GM19193 (cell line): ENCODE measurements around the gene TRERF1.

Source experiments
- POLR2A ChIP-seq: IDR thresholded peaks from 4 replicates; pipeline ENCODE4 v1.6.1; 2011; ENCODE audit not compliant: insufficient read depth, insufficient read length; ENCODE audit errors: extremely low read depth

Gene TRERF1

GRCh38 chr6:42374018-42374669 is 77.6 kb downstream of the TRERF1 start:
- no peak for TF ChIP-seq POLR2A

GRCh38 chr6:42372699-42373098 is 79.0 kb downstream of the TRERF1 start:
- no peak for TF ChIP-seq POLR2A

DNA sequence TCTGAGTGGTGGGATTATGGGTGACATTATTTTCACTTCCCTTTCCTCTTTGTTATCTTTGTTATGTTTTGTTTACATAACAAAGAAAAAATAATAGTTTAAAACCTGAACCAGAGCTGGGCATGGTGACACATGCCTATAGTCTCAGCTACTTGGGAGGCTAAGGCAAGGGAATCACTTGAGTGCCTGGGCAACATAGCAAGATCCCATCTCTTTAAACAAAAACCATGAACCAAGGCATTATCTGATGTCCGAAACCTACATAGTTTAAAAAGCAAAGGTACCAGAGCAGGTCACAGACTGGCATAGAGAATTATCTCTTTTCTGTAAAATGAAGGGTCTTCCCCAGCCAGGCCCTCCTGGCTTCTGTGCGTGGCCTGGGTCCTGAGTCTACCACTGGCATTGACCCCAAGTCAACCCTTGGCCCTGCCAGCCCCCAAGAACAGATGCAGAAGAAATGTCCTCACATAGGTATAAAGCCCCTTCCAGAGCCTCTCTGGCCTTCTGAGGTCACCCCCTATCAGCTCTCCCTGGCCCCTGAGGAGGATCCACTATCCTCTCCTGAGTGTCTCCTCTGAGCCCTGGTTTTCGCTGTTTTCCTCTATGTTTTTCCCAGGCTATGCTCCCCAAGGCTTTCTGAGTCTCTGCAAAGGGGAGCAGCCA is 81.3 kb downstream of the TRERF1 start:
- no peak for TF ChIP-seq POLR2A

GRCh38 chr6:42369568-42369967 is 82.2 kb downstream of the TRERF1 start:
- no peak for TF ChIP-seq POLR2A

GRCh38 chr6:42368181-42368580 is 83.5 kb downstream of the TRERF1 start:
- no peak for TF ChIP-seq POLR2A

GRCh38 chr6:42367353-42368011 is 84.2 kb downstream of the TRERF1 start:
- no peak for TF ChIP-seq POLR2A

DNA sequence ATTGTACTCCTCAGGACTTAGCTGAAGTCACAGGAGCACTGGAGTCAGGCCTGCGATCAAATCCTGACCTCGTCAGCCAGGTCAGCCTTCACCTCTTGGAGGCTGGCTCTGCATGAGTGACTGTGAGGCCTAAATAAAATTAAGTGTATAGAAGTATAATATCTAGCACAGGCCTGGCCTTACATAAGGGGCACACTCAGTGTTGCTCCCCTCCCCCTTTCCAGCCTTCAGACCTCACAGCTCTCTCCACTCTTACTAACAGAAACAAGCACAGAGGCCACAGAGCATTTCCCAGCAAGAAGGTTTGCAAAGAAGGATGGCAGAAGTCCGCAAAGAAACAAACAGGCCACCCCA is 84.8 kb downstream of the TRERF1 start:
- TF ChIP-seq POLR2A = no peak

GRCh38 chr6:42366011-42366705 is 85.6 kb downstream of the TRERF1 start:
- no peak for TF ChIP-seq POLR2A

DNA sequence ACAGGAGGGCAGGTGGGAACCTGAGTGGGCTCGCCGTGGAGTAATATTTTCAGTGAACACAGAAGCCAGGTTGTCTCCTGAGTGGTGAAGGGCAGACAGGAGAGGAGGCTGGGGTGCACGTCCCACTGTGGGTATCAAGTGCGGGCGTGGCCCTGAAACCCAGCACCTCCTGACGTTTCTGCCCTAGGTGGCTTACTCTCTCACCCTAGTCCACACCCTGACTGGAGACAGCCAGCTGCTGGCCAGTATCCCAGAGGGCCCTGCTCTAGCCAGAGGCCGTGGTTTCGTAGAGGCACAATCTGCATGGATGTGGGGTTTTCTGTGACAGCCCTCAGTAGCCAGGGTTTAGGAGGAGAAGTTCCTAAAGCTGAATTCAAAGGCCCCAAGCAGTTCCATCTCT is 86.7 kb downstream of the TRERF1 start:
- TF ChIP-seq POLR2A = no peak

- TF ChIP-seq POLR2A = no peak
Observed at GRCh38 chr6:42363926-42364849, 87.5 kb downstream of the TRERF1 start.

GRCh38 chr6:42361036-42361435 is 90.7 kb downstream of the TRERF1 start:
- no peak for TF ChIP-seq POLR2A

DNA sequence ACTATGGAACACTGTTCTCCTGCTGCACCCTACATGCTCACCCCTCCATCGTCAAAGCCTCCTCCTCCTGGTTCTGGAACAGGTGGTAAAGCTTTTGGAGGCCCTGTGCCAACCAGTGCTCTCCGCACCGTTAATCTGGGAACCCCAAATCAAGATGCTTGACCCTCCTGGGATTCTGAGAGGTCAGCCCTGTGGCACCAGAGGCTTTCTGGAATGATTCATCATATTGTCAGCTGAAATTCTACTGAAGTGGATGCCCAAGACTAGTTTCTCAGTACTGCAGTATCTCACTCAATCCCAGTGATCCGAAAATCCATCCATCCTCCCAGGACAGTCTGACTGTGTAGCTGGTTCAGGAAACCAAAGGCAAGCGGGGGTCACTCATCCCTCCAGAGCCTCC is 92.7 kb downstream of the TRERF1 start:
- TF ChIP-seq POLR2A = no peak

- TF ChIP-seq POLR2A = no peak
Observed at GRCh38 chr6:42355416-42355815, 96.3 kb downstream of the TRERF1 start.

DNA sequence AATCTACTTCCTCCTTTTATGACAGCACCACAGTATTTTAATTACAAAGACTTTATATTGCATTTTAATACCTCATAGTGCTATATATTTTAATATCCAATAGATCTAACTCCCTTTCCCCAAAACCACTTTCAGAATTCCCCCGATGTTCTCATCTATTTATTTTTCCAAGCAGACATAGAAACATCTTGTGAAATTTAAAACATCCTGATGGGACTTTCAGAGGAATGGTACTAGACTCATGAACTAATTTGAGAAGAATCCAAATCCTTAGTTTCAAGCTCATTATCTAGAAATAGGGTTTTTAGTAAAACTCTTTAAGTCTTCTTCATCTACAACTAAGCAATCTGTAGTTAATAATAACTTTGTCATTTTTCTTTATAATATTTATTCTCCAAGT is 97.0 kb downstream of the TRERF1 start:
- TF ChIP-seq POLR2A = no peak
